CD1c-positive myeloid dendritic cell (primary cell): ENCODE results near the gene CTNNBL1.
A peak's percentile ranks its signal among the peaks of the same experiment; 100 is the strongest.
"Not testable (repeated sequence)": the region's sequence is repeated elsewhere in the genome, so short reads cannot be mapped to it uniquely, and the experiment has no call there.

Source experiments
- DNase-seq: peaks from one replicate; pipeline ENCODE4 v3.0.0-alpha.2; 2016; ENCODE audit errors: extremely low spot score

CTNNBL1 gene

GRCh38 chr20:37706298-37706697, 12.5 kb downstream of the CTNNBL1 start:
- no peak for DNase-seq

- no peak for DNase-seq
These were observed 17.2 kb downstream of the CTNNBL1 start for GRCh38 chr20:37711001-37711400.

- no peak for DNase-seq
These were observed 18.4 kb downstream of the CTNNBL1 start for GRCh38 chr20:37711994-37712964.

GRCh38 chr20:37713396-37713795, 19.6 kb downstream of the CTNNBL1 start:
- DNase-seq = no peak

- peak; percentile 57 for DNase-seq
These were observed 21.3 kb downstream of the CTNNBL1 start for GRCh38 chr20:37714978-37715672.

GRCh38 chr20:37721751-37722150, 27.9 kb downstream of the CTNNBL1 start:
- DNase-seq = no peak

- not testable (repeated sequence) for DNase-seq
These were observed 28.5 kb downstream of the CTNNBL1 start for GRCh38 chr20:37722312-37722711.

GRCh38 chr20:37723668-37724067, 29.8 kb downstream of the CTNNBL1 start:
- DNase-seq = no peak

GRCh38 chr20:37725165-37725564, 31.3 kb downstream of the CTNNBL1 start:
- DNase-seq = no peak

GRCh38 chr20:37725855-37726254, 32.0 kb downstream of the CTNNBL1 start:
- DNase-seq = no peak

- DNase-seq = no peak
These were observed 32.5 kb downstream of the CTNNBL1 start for GRCh38 chr20:37726321-37726720.

GRCh38 chr20:37726971-37727956, 33.4 kb downstream of the CTNNBL1 start:
- no peak for DNase-seq

GRCh38 chr20:37727957-37728634, 34.3 kb downstream of the CTNNBL1 start:
- DNase-seq = no peak

- no peak for DNase-seq
These were observed 34.8 kb downstream of the CTNNBL1 start for GRCh38 chr20:37728635-37728983.

GRCh38 chr20:37729452-37729851, 35.6 kb downstream of the CTNNBL1 start:
- no peak for DNase-seq

GRCh38 chr20:37729909-37730308, 36.1 kb downstream of the CTNNBL1 start:
- DNase-seq = no peak

- no peak for DNase-seq
These were observed 39.6 kb downstream of the CTNNBL1 start for GRCh38 chr20:37733416-37733815.

- no peak for DNase-seq
These were observed 40.6 kb downstream of the CTNNBL1 start for GRCh38 chr20:37734228-37734985.

- DNase-seq = no peak
These were observed 41.7 kb downstream of the CTNNBL1 start for GRCh38 chr20:37735541-37735940.

GRCh38 chr20:37736132-37736531, 42.3 kb downstream of the CTNNBL1 start:
- no peak for DNase-seq
